ENCODE data around the gene SAMSN1.

- TF ChIP-seq GATA2 (IDR thresholded peaks at IDR 0.05; ENCODE audit: low read depth, low read length): no peak
- TF ChIP-seq GATA3 (IDR thresholded peaks at IDR 0.05; ENCODE audit: low read depth, low read length): no peak
Measured at GRCh38 chr21:14477133-14477532, 69.0 kb downstream of the SAMSN1 start.
